ENCODE results near the gene FRAT1.

The FRAT1 gene

DNA sequence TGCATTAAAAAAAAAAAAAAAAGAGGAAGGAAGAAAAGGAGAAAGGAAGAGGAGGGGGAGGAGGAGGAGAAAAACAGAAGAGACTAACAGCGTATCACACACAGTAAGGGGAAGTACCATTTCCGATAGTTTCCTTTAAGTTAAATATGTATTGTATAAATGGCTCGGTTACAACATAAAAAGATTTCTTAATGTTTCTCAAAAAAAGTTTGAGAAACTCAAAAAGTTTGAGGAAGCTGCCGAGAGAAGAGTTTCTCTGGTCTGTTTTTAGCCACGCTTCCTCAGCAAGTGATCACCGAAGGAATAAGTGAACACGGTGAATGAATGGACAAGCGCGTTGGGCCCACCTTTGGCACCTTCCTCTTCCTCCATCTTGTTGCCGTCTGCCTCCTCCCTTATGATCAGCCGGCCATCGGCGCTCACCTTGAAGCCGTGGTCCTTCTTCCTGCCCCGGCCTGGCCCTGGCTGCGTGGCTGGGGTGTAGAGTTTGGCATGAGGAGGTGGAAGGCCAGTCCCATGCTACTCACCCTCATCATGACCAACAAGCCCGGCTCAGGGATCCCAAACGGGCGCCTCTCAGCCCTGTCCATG is 46.8 kb downstream of the FRAT1 start:
- DNase-seq (ENCODE audit: low read depth in 4 of 4, low spot score in 1 of 4), result no peak

DNA sequence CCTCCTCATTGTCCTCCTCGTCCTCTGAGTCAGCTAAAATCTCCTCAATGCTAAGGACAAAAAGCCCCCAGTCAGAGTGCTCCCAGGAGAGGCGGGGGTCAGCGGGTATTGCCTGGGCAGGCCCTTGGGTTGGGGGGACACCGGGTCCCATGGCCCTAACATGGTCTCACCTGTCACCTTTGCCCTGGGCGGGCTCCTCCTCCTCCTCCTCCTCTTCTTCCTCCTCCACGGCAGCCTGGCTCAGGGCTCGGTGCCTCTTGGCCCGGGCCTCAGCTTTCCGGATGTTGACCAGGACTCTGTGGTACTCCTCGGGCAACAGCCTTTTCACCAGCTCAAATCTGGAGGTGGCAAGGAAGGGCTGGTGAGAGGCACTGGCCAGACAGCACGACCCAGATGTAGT is 47.5 kb downstream of the FRAT1 start:
- no peak for DNase-seq (ENCODE audit: low read depth in 4 of 4, low spot score in 1 of 4)

GRCh38 chr10:97367126-97367649 is 48.1 kb downstream of the FRAT1 start:
- DNase-seq (ENCODE audit: low read depth in 4 of 4, low spot score in 1 of 4), result no peak

Data from stimulated activated CD4-positive, alpha-beta T cell treated with anti-CD3 and anti-CD28 coated beads, Interleukin-1b, Interleukin-23, amount 100 ng/mL, for 24 hours (primary cell).